ENCODE data around the gene ANO4.
"Not testable (repeated sequence)": the region's sequence is repeated elsewhere in the genome, so short reads cannot be mapped to it uniquely, and the experiment has no call there.

ANO4 gene

GRCh38 chr12:100913872-100914592 is 119.5 kb downstream of the ANO4 start:
- Mint-ChIP-seq H3K36me3 (ENCODE audit: low read depth) (no peaks in the 10 kb centered on the region), H3K27me3 (ENCODE audit: low read depth) (no peaks in the 10 kb centered on the region), H3K4me1 (ENCODE audit: low read depth) (no peaks in the 10 kb centered on the region), H3K4me3 (no peak overlapping the region), H3K9me3 (no peaks in the 10 kb centered on the region), H3K27ac (no peak overlapping the region)
- no peak for DNase-seq (ENCODE audit: low spot score)

GRCh38 chr12:100919116-100919515 is 124.5 kb downstream of the ANO4 start:
- Mint-ChIP-seq H3K27ac (no peak overlapping the region), H3K36me3 (ENCODE audit: low read depth) (no peaks in the 10 kb centered on the region), H3K4me1 (ENCODE audit: low read depth) (no peaks in the 10 kb centered on the region), H3K4me3 (no peak overlapping the region), H3K27me3 (ENCODE audit: low read depth) (no peaks in the 10 kb centered on the region), H3K9me3 (no peaks in the 10 kb centered on the region)
- DNase-seq (ENCODE audit: low spot score), result no peak

DNA sequence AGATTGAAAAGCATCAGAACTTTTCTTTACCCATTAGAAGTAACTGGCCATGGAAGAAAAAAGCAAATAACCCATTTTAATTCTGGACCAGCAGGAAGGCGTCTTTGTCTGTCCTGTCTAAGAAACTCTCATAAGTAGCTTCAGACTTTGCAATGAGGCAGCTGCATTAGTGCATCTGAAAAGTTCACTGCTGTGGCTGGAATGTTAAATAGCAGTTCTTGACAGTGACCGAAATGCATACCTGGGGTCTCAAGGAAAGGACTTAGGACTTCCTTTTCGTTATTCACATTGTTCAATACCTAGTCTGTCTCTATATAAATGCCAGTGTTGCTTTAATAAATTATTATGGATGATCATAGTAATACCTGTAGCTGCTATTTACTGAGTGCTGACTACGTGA is 125.9 kb downstream of the ANO4 start:
- H3K4me3 Mint-ChIP-seq, result no peak overlapping the region
- no peaks in the 10 kb centered on the region for H3K9me3 Mint-ChIP-seq
- no peak overlapping the region for H3K27ac Mint-ChIP-seq
- no peaks in the 10 kb centered on the region for H3K4me1 Mint-ChIP-seq (ENCODE audit: low read depth)
- no peaks in the 10 kb centered on the region for H3K36me3 Mint-ChIP-seq (ENCODE audit: low read depth)
- no peak for DNase-seq (ENCODE audit: low spot score)
- H3K27me3 Mint-ChIP-seq (ENCODE audit: low read depth), result no peaks in the 10 kb centered on the region

- no peaks in the 10 kb centered on the region for H3K36me3 Mint-ChIP-seq (ENCODE audit: low read depth)
- H3K9me3 Mint-ChIP-seq, result no peaks in the 10 kb centered on the region
- no peaks in the 10 kb centered on the region for H3K4me1 Mint-ChIP-seq (ENCODE audit: low read depth)
- no peaks in the 10 kb centered on the region for H3K27me3 Mint-ChIP-seq (ENCODE audit: low read depth)
- H3K27ac Mint-ChIP-seq, result no peak overlapping the region
- no peak overlapping the region for H3K4me3 Mint-ChIP-seq
- DNase-seq (ENCODE audit: low spot score), result no peak
Measured at GRCh38 chr12:100926669-100927248, 132.2 kb downstream of the ANO4 start.

DNA sequence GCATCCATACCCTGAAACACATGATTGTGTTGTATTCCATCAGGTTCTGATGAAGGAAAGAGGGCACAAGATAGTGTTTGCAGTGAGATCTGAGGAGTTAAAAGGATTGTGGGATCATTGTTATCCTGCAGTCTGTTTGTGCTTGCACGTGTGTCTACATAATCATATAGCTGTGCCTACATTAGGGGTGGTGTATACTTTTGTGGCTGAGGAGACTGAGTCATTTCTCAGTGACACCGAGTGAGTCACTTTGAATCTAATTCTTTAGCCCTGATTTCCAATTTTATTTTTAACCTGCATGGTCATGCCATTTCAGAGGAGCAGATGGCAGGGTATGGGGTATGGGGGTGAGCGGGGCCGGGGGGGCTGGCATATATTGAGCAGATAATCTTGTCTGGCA is 133.2 kb downstream of the ANO4 start:
- DNase-seq (ENCODE audit: low spot score), result no peak
- Mint-ChIP-seq H3K27ac (no peak overlapping the region), H3K4me3 (no peak overlapping the region), H3K36me3 (ENCODE audit: low read depth) (no peaks in the 10 kb centered on the region), H3K27me3 (ENCODE audit: low read depth) (no peaks in the 10 kb centered on the region), H3K4me1 (ENCODE audit: low read depth) (no peaks in the 10 kb centered on the region), H3K9me3 (no peaks in the 10 kb centered on the region)

- DNase-seq (ENCODE audit: low spot score), result no peak
- H3K9me3 Mint-ChIP-seq, result no peaks in the 10 kb centered on the region
- no peaks in the 10 kb centered on the region for H3K27me3 Mint-ChIP-seq (ENCODE audit: low read depth)
- H3K27ac Mint-ChIP-seq, result no peak overlapping the region
- H3K36me3 Mint-ChIP-seq (ENCODE audit: low read depth), result no peaks in the 10 kb centered on the region
- H3K4me3 Mint-ChIP-seq, result no peak overlapping the region
- no peaks in the 10 kb centered on the region for H3K4me1 Mint-ChIP-seq (ENCODE audit: low read depth)
Measured at GRCh38 chr12:100932571-100932970, 138.0 kb downstream of the ANO4 start.

- H3K27me3 Mint-ChIP-seq (ENCODE audit: low read depth); H3K4me3 Mint-ChIP-seq; H3K4me1 Mint-ChIP-seq (ENCODE audit: low read depth); H3K36me3 Mint-ChIP-seq (ENCODE audit: low read depth); DNase-seq (ENCODE audit: low spot score); H3K9me3 Mint-ChIP-seq; H3K27ac Mint-ChIP-seq: not testable (repeated sequence)
Measured at GRCh38 chr12:100933531-100933930, 139.0 kb downstream of the ANO4 start.

DNA sequence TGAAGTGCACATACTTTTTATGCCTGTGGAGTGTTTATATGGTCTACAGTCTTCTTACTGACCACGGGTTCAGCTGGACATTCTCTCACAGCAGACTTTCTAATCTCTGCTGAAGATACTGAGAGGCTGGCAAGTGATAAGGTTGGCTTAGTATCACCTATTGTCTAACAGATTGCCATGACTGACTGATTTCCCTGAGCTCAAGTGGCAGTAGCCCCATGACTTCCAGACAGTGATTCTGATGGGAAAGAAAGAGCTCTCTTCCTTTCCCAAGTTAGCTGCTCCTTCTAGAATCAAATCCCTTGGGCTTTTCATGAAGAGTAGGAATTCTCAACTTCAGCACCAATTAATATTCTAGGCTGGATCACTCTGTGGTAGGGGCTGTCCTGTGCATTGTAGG is 141.4 kb downstream of the ANO4 start:
- DNase-seq (ENCODE audit: low spot score), result no peak
- Mint-ChIP-seq H3K27ac (no peak overlapping the region), H3K36me3 (ENCODE audit: low read depth) (no peaks in the 10 kb centered on the region), H3K4me3 (no peak overlapping the region), H3K27me3 (ENCODE audit: low read depth) (no peaks in the 10 kb centered on the region), H3K4me1 (ENCODE audit: low read depth) (no peaks in the 10 kb centered on the region), H3K9me3 (no peaks in the 10 kb centered on the region)

- no peaks in the 10 kb centered on the region for H3K36me3 Mint-ChIP-seq (ENCODE audit: low read depth)
- H3K9me3 Mint-ChIP-seq, result no peaks in the 10 kb centered on the region
- no peak overlapping the region for H3K27ac Mint-ChIP-seq
Measured at GRCh38 chr12:100936661-100937060, 142.1 kb downstream of the ANO4 start.

GRCh38 chr12:100940503-100940902 is 145.9 kb downstream of the ANO4 start:
- H3K4me1 Mint-ChIP-seq (ENCODE audit: low read depth), result no peaks in the 10 kb centered on the region
- DNase-seq (ENCODE audit: low spot score), result no peak
- no peaks in the 10 kb centered on the region for H3K36me3 Mint-ChIP-seq (ENCODE audit: low read depth)
- H3K27ac Mint-ChIP-seq, result no peak overlapping the region
- H3K9me3 Mint-ChIP-seq, result no peaks in the 10 kb centered on the region
- H3K27me3 Mint-ChIP-seq (ENCODE audit: low read depth), result no peaks in the 10 kb centered on the region
- no peak overlapping the region for H3K4me3 Mint-ChIP-seq

More at GRCh38 chr12:100936661-100937060, 142.1 kb downstream of the ANO4 start:
- H3K27me3 Mint-ChIP-seq (ENCODE audit: low read depth), result no peaks in the 10 kb centered on the region
- no peaks in the 10 kb centered on the region for H3K4me1 Mint-ChIP-seq (ENCODE audit: low read depth)
- H3K4me3 Mint-ChIP-seq, result no peak overlapping the region
- DNase-seq (ENCODE audit: low spot score), result no peak

GRCh38 chr12:100942984-100943749 is 148.6 kb downstream of the ANO4 start:
- H3K9me3 Mint-ChIP-seq, result no peaks in the 10 kb centered on the region
- no peaks in the 10 kb centered on the region for H3K36me3 Mint-ChIP-seq (ENCODE audit: low read depth)

GRCh38 chr12:100951756-100952155 is 157.2 kb downstream of the ANO4 start:
- no peak overlapping the region for H3K27ac Mint-ChIP-seq
- H3K4me3 Mint-ChIP-seq, result no peak overlapping the region
- no peaks in the 10 kb centered on the region for H3K9me3 Mint-ChIP-seq
- DNase-seq (ENCODE audit: low spot score), result no peak
- no peaks in the 10 kb centered on the region for H3K36me3 Mint-ChIP-seq (ENCODE audit: low read depth)
- no peaks in the 10 kb centered on the region for H3K27me3 Mint-ChIP-seq (ENCODE audit: low read depth)
- no peaks in the 10 kb centered on the region for H3K4me1 Mint-ChIP-seq (ENCODE audit: low read depth)

More at GRCh38 chr12:100942984-100943749, 148.6 kb downstream of the ANO4 start:
- H3K4me3 Mint-ChIP-seq, result no peak overlapping the region
- no peaks in the 10 kb centered on the region for H3K27me3 Mint-ChIP-seq (ENCODE audit: low read depth)
- no peak for DNase-seq (ENCODE audit: low spot score)
- H3K4me1 Mint-ChIP-seq (ENCODE audit: low read depth), result no peaks in the 10 kb centered on the region
- H3K27ac Mint-ChIP-seq, result no peak overlapping the region

- Mint-ChIP-seq H3K27ac (no peak overlapping the region), H3K4me1 (ENCODE audit: low read depth) (no peaks in the 10 kb centered on the region), H3K4me3 (no peak overlapping the region), H3K36me3 (ENCODE audit: low read depth) (no peaks in the 10 kb centered on the region), H3K27me3 (ENCODE audit: low read depth) (no peaks in the 10 kb centered on the region), H3K9me3 (no peaks in the 10 kb centered on the region)
- DNase-seq (ENCODE audit: low spot score), result no peak
Measured at GRCh38 chr12:100953217-100953616, 158.6 kb downstream of the ANO4 start.

DNA sequence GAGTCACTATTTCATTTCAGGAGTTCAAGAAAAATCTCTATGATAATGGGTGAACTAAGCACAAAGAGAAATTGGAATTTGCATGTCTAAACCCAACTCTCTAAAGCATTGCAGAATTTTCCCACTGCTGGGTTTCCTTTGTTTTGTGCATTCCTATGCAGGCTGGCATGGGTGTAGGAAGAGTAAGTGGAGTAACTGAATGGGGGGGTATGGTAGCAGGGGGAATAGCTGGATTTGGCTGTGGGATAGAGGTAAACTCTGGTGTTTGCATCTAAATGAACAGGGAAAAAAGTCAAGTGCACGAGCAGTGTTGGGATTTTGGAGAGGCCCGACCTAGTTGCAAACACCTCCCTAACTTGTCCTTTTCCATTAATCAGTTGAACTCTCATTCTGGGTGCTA is 159.1 kb downstream of the ANO4 start:
- H3K36me3 Mint-ChIP-seq (ENCODE audit: low read depth), result no peaks in the 10 kb centered on the region
- H3K9me3 Mint-ChIP-seq, result no peaks in the 10 kb centered on the region
- no peaks in the 10 kb centered on the region for H3K4me1 Mint-ChIP-seq (ENCODE audit: low read depth)
- H3K4me3 Mint-ChIP-seq, result no peak overlapping the region
- H3K27me3 Mint-ChIP-seq (ENCODE audit: low read depth), result no peaks in the 10 kb centered on the region
- H3K27ac Mint-ChIP-seq, result no peak overlapping the region
- no peak for DNase-seq (ENCODE audit: low spot score)
